Stimulated activated CD4-positive, alpha-beta T cell treated with anti-CD3 and anti-CD28 coated beads, Interleukin-1b, Interleukin-23, amount 100 ng/mL, for 48 hours (primary cell): ENCODE data around the gene GTF2I.
"Not testable (repeated sequence)": the region's sequence is repeated elsewhere in the genome, so short reads cannot be mapped to it uniquely, and the experiment has no call there.

Source experiments
- DNase-seq: peaks from one replicate; pipeline ENCODE4 v3.0.0-alpha.2; 2020

Gene GTF2I

GRCh38 chr7:74657692-74658177, at the start of gene GTF2I:
GTF2I (plus strand) TSS chr7:74657718; CDS start chr7:74689129, 31,411 bp downstream.
- DNase-seq = peak; percentile 47

GRCh38 chr7:74612015-74612829, 45.3 kb upstream of the GTF2I start:
- DNase-seq = no peak

GRCh38 chr7:74615933-74616780, 41.4 kb upstream of the GTF2I start:
- peak; percentile 12 for DNase-seq

GRCh38 chr7:74617180-74617744, 40.3 kb upstream of the GTF2I start:
- no peak for DNase-seq

- no peak for DNase-seq
Observed at GRCh38 chr7:74619235-74619860, 38.2 kb upstream of the GTF2I start.

GRCh38 chr7:74622228-74622749, 35.2 kb upstream of the GTF2I start:
- no peak for DNase-seq

- DNase-seq = no peak
Observed at GRCh38 chr7:74623135-74623534, 34.4 kb upstream of the GTF2I start.

GRCh38 chr7:74625446-74625845, 32.1 kb upstream of the GTF2I start:
- no peak for DNase-seq

- DNase-seq = no peak
Observed at GRCh38 chr7:74627661-74628411, 29.7 kb upstream of the GTF2I start.

- DNase-seq = no peak
Observed at GRCh38 chr7:74632505-74632904, 25.0 kb upstream of the GTF2I start.

GRCh38 chr7:74633451-74633921, 24.0 kb upstream of the GTF2I start:
- no peak for DNase-seq

- no peak for DNase-seq
Observed at GRCh38 chr7:74637745-74638144, 19.8 kb upstream of the GTF2I start.

GRCh38 chr7:74650055-74650454, 7.5 kb upstream of the GTF2I start:
- DNase-seq = peak; percentile 87

- DNase-seq = peak; percentile 33
Observed at GRCh38 chr7:74650493-74651132, 6.9 kb upstream of the GTF2I start.

GRCh38 chr7:74651133-74651504, 6.4 kb upstream of the GTF2I start:
- DNase-seq = not testable (repeated sequence)

GRCh38 chr7:74653686-74654181, 3.8 kb upstream of the GTF2I start:
- DNase-seq = no peak

- no peak for DNase-seq
Observed at GRCh38 chr7:74654811-74655210, 2.7 kb upstream of the GTF2I start.

- no peak for DNase-seq
Observed at GRCh38 chr7:74655324-74655723, 2.2 kb upstream of the GTF2I start.

- DNase-seq = no peak
Observed at GRCh38 chr7:74655768-74656440, 1.6 kb upstream of the GTF2I start.

- DNase-seq = peak; percentile 40
Observed at GRCh38 chr7:74656441-74656836, 1.1 kb upstream of the GTF2I start.
